ENCODE measurements around the gene MSANTD3. TPM values are rescaled to one million over a fixed set of nuclear protein-coding genes. Genes with fewer than 3 reads are reported as not detected.

The MSANTD3 gene
- total and polyA plus RNA-seq, 12 donors: 10.5 to 37.9 (median 18.2) TPM

DNA sequence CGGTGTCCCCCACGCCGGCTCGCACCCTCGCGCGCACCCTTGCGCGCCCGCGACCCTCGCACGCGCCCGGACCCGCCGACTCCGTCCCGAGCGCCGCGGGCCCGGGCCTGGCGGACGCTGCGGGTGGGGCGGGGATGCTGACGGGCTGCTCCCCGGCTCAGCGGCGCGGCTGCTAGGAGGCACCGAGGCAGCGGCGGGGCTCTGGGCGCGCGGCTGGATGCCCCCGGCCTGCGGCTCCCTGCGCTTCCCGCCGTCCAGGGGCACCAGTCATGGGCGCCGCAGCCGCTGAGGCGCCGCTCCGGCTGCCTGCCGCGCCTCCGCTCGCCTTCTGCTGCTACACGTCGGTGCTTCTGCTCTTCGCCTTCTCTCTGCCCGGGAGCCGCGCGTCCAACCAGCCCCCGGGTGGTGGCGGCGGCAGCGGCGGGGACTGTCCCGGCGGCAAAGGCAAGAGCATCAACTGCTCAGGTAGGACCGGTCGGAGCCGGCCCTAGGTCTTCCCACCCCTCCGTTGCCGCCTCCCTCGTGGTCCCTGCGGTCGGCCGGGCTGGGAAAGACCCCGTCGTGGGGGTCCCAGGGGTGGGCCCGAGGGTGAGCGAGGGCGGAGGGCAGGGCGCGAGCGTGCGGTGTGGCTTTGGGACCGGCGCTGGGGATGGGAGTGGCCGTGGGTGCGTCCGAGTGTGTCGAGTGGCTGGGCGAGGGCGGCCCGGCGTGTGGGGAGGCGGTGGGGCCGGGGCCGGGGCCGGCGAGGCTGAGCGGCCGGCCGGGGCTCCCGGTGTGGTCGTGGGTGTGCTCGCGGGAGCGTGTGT, 46.5 kb downstream of the MSANTD3 start:
- peak in 6 of 7 donors; percentile 13 to 27 (median 22) for DNase-seq
- Histone ChIP-seq H3K4me1 (replicated peaks in 1 of 2) (peaks cover 0 to 5% of the 10 kb centered on the region in 2 donors), H3K27ac (no peak overlapping the region), H3K27me3 (no peaks in the 10 kb centered on the region), H3K4me3 (peak overlapping the region in 2 of 4 donors; percentile 37 to 61), H3K36me3 (replicated peaks in 1 of 2) (no peaks in the 10 kb centered on the region), H3K9me3 (replicated peaks in 1 of 3) (no peaks in the 10 kb centered on the region)
- intact Hi-C loops (cut with DNase I): no loop called here
- TF ChIP-seq, protein P1, sequence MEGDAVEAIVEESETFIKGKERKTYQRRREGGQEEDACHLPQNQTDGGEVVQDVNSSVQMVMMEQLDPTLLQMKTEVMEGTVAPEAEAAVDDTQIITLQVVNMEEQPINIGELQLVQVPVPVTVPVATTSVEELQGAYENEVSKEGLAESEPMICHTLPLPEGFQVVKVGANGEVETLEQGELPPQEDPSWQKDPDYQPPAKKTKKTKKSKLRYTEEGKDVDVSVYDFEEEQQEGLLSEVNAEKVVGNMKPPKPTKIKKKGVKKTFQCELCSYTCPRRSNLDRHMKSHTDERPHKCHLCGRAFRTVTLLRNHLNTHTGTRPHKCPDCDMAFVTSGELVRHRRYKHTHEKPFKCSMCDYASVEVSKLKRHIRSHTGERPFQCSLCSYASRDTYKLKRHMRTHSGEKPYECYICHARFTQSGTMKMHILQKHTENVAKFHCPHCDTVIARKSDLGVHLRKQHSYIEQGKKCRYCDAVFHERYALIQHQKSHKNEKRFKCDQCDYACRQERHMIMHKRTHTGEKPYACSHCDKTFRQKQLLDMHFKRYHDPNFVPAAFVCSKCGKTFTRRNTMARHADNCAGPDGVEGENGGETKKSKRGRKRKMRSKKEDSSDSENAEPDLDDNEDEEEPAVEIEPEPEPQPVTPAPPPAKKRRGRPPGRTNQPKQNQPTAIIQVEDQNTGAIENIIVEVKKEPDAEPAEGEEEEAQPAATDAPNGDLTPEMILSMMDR (IDR thresholded peaks at IDR 0.05): no peak
- 0 to 3% (median 1%) methylated on average over 13 to 107 of the region's 108 CpGs; no CpG with 5 or more reads in 1 of the 4 donors for WGBS, 4 donors

DNA sequence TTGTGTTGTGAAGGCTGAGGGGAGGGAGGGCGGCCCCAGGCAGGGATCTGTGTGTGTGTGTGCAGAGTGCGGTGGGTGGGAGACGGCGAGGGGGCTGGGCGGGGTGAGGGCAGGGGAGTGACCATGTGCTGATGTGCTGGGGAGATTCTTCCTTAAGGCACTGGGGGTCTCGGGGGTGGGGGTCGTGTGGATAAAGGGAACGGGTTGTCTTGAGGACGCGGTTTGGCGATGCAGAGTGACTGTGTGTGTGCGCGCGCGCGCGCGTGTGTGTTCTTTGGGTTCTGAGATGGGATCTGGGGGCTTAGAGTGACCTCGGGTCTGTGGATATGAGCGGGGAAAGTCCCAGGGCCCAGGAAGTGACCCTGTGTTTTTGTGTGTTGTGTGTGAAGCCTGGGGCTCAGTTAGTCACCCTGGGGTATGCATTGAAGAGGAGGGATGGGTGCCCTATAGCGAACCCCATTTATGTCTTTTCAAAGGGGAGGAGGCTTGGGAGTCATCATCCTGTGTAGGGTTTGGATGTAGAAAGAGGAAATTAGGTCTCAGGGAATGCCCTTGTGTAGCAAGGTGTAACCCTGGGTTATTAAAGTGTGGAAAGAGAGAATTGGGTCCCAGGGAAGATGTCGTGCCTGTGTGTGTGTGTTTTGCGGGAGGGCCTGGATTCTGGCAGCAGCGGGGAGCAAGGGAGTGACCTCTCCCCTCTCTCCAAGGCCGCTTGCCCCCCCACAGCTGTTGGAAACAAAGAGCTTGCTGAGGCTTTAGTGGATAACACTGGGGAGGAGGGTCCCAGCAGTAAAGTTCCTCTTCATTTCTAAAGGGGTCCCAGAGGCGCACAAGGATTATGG, 47.4 kb downstream of the MSANTD3 start:
- Histone ChIP-seq H3K4me1 (replicated peaks in 1 of 2) (peaks cover 0 to 5% of the 10 kb centered on the region in 2 donors), H3K9me3 (replicated peaks in 1 of 3) (no peaks in the 10 kb centered on the region), H3K36me3 (replicated peaks in 1 of 2) (no peaks in the 10 kb centered on the region), H3K27me3 (no peaks in the 10 kb centered on the region), H3K4me3 (peak overlapping the region in 2 of 4 donors; percentile 37 to 61), H3K27ac (no peak overlapping the region)
- intact Hi-C loops (cut with DNase I): no loop called here
- WGBS, 4 donors: 38 to 45% (median 40%) methylated on average over 19 to 26 of the region's 26 CpGs
- TF ChIP-seq, protein P1 (IDR thresholded peaks at IDR 0.05): no peak
- TF ChIP-seq POLR2A (IDR thresholded peaks at IDR 0.05): no peak
- no peak for DNase-seq

DNA sequence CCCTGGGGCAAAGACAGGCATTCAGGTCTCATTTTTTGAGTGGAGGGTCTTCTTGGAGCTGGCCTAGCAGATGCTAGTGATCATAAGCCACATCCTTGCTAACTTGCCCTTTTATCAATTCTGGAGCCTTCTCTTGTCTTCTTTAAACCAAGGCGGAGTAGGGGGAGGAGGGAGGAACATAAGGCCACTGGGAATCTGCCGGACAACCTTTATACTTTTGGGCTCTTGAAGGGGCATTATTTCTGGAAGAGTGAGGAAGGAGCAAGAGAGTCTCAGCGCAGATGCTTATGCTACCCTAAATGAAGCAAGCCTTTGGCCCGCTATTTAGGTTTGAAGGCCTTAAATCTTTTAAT, 48.0 kb downstream of the MSANTD3 start:
- H3K36me3 ChIP-seq (replicated peaks in 1 of 2): no peaks in the 10 kb centered on the region
- WGBS, 4 donors: 96 to 100% (median 98%) methylated on average over 4 of the region's 4 CpGs
- intact Hi-C loops (cut with DNase I): no loop called here
- H3K9me3 ChIP-seq (replicated peaks in 1 of 3): no peaks in the 10 kb centered on the region
- H3K4me3 ChIP-seq: no peak overlapping the region
- no peaks in the 10 kb centered on the region for H3K27me3 ChIP-seq
- DNase-seq: no peak
- H3K4me1 ChIP-seq (replicated peaks in 1 of 2): peaks cover 0 to 5% of the 10 kb centered on the region in 2 donors
- no peak for TF ChIP-seq POLR2A (IDR thresholded peaks at IDR 0.05)
- TF ChIP-seq, protein P1 (IDR thresholded peaks at IDR 0.05): no peak
- no peak overlapping the region for H3K27ac ChIP-seq

DNA sequence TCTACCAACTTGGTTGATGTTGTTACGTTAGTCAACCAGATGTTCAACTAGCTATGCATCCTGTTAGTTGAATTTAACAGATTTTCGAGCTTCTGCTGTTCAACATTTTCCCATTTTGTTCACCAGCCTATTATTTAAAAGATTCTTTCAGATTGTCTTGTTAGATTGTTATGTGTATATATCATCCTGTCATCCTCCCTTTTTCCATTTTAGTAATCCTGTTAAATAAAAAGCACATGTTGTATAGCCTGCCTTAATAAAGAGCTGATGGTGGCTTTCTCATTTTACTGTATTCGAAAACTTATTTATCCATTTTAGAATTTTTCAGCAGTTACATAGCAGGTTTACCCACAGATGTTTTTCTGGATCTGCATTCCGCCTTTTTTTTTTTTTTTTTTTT, 50.3 kb downstream of the MSANTD3 start:
- 91 to 96% (median 93%) methylated on average over 4 of the region's 4 CpGs for WGBS, 4 donors
- Histone ChIP-seq H3K27me3 (no peaks in the 10 kb centered on the region), H3K4me3 (no peak overlapping the region), H3K4me1 (replicated peaks in 1 of 2) (peaks cover 0 to 5% of the 10 kb centered on the region in 2 donors), H3K27ac (no peak overlapping the region), H3K36me3 (replicated peaks in 1 of 2) (no peaks in the 10 kb centered on the region), H3K9me3 (replicated peaks in 1 of 3) (no peaks in the 10 kb centered on the region)
- intact Hi-C loops (cut with DNase I): no loop called here
- no peak for DNase-seq
- TF ChIP-seq POLR2A (IDR thresholded peaks at IDR 0.05): no peak
- TF ChIP-seq, protein P1 (IDR thresholded peaks at IDR 0.05): no peak
